SH-SY5Y (cell line): Measurements from ENCODE around the gene ANKDD1A.

Experiments used
- GATA2 ChIP-seq: IDR thresholded peaks from 2 replicates; pipeline ENCODE4 v1.6.1; 2011; ENCODE audit warnings: mild to moderate bottlenecking, low read depth, low read length
- GATA3 ChIP-seq: IDR thresholded peaks from 2 replicates; pipeline ENCODE4 v1.6.1; 2011; ENCODE audit warnings: low read depth, mild to moderate bottlenecking, low read length, moderate library complexity

The ANKDD1A gene

DNA sequence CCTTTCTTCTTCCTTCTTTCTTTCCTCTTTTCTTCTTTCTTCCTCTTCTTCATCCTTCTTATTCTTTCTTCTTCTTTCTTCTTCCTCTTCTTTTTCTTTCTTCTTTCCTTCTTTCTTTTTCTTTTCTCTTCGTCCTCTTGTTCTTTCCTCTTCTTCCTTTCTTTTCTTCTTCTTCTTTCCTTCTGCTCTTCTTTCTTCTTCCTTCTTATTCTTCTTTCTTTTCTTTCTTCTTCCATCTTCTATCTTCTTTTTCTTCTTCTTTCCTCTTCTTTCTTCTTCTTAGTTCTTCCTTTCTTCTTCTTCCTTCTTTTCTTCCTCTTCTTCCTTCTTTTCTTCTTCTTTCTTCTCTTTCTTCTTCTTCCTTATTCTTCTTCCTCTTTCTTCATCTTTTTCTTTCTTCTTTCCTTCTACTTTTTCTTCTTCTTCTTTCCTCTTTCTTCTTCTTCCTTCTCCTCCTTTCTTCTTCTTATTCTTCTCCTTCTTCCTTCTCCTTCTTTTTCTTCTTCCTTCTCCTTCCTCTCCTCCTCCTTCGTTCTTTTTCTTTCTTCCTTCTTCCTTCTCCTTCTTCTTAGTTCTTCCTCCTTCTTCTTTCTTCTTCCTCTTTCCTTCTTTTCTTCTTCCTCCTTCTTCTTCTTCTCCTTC, 40.2 kb downstream of the ANKDD1A start:
- TF ChIP-seq GATA2 (no peak), GATA3 (no peak)

DNA sequence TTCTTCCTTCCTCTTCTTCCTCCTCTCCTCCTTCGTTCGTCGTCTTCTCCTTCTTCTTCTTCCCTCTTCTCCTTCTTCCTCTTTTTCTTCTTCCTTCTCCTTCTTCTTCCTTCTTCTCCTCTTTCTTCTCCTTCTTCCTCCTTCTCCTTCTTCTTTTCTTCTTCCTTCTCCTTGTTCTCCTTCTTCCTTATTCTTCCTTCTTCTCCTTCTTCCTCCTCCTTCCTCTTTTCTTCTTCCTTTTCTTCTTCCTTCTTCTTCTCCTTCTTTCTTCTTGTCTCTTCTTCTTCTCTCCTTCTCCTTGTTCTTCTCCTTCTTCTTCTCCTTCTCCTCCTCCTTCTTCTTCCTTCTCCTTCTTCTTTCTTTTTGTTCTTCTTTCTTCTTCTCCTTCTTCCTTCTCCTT, 42.7 kb downstream of the ANKDD1A start:
- TF ChIP-seq GATA3 (no peak), GATA2 (no peak)

DNA sequence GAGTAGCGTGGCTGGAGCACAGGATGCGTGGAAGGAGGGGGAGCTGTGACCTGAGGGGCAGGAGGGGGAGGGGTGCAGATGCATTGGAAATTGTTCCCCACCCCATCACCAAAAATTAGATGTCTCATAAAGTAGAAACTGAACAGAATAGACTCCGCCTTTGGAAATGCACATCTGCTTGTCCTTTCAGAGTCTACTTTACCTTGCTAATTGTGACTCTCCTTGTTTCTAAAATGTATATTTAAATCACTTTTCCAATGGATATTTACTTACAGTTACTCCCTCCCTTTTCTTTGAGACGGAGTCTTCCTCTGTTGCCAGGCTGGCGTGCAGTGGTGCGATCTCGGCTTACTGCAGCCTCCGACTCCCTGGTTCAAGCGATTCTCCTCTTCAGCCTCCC, 47.4 kb downstream of the ANKDD1A start:
- no peak for TF ChIP-seq GATA3
- no peak for TF ChIP-seq GATA2

DNA sequence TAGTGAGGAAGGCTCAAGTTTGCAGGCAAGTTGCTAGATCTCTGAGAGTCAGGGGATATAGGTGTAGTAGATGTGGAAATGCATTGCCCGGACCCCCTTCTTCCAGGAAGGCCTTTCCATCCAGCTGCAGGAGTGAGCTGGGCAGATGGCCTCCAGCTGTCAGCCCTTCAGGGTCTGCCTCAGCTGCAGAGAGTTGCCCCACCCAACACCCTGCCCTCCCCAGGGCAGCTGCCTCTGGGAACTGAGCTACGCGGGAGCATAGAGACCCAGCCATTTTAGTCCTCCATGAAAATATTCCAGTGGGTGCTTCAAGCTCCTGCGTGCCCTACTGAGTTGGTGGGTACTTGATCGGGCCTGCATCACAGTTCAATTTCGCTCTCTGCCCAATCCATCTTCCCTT, 48.5 kb downstream of the ANKDD1A start:
- TF ChIP-seq GATA2 (no peak), GATA3 (no peak)

DNA sequence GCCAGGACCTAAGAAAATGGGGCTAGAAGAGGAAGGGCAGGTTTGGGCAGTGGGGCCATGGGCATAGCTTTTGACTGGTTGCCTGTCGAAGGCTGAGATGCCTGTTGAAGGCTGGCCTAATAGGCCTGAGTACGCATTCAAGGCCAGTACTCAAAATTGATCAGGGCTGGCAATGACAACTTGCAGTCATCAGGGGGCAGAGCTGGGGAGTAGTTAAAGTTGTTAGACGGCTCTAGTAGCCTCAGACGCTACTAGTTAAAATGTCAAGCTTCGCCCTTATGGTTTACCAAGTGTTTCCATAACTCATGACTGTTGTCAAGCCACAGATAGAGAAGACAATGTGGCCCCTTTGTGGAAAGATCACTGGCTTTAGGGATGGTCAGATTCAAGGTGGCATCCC, 49.3 kb downstream of the ANKDD1A start:
- TF ChIP-seq GATA2 = no peak
- no peak for TF ChIP-seq GATA3

DNA sequence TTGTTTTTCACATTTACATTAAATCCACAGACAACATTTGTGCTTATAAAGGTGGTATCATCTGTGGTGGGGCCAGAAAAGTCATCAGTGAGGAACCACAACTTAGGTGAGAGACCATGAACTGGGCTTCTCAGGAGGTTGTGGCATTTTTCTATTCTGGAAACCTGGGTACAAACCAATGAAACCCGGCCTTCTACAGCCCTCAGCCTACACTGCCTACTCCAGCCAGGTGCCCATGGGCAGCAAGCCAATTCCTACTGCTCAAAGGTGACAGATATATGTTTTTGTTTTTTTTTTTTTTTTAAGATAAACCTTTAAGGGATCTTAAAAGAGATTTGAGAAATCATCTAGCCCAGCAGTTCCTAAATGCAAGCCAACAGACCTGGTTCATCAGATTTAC, 57.7 kb downstream of the ANKDD1A start:
- TF ChIP-seq GATA2 = no peak
- no peak for TF ChIP-seq GATA3

DNA sequence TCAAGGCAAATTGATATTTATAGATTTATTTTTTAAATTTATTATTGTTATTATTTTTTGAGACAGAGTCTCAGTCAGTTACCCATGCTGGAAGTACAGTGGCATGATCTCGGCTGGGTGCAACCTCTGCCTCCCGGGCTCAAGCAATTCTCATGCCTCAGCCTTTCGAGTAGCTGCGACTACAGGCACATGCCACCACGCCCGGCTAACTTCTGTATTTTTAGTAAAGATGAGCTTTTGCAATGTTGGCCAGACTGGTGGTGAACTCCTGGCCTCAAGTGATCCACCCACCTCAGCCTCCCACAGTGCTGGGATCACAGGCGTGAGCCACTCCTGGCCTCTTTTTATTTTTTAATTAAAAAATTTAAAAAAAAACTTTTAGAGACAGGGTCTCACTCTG, 59.0 kb downstream of the ANKDD1A start:
- TF ChIP-seq GATA3 = no peak
- TF ChIP-seq GATA2 = no peak

DNA sequence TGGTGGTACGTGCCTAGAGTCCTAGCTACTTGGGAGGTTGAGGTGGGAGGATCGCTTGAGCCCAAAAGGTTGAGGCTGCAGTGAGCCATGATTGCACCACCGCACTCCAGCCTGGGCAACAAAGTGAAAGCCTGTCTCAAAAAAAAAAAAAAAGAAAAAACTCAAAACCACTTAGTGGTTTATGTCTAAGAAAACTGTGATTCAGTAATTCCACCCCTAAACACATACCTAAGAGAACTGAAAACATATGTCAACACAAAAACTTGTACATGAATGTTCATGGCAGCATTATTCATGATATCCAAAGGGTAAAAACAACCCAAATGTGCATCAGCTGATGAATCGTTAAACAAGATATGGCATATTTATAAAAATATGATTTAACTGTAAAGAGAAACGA, 63.7 kb downstream of the ANKDD1A start:
- no peak for TF ChIP-seq GATA3
- TF ChIP-seq GATA2 = no peak

DNA sequence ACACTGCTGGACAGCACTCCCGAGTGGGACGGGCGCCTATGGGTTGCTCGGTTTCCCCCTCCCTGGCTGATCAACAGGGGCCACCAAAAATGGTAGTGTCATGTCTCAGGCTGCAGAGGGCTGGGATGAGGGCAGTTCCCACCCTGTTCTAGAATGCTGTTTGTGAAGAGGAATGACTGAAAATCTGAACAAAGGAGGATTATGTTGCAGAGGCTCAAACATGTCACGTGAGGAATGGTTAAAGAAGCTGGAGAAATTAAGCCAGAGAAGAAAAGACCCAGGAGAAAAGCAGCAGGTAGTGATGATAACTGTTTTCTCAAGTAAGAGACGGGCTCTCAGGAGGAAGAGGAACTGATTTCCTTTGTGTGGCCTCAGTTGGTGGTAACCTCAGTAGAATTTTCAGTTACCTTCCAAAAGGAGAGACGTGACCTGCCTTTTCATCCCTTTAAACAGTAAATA, 67.6 kb downstream of the ANKDD1A start:
- TF ChIP-seq GATA3 (no peak), GATA2 (no peak)

DNA sequence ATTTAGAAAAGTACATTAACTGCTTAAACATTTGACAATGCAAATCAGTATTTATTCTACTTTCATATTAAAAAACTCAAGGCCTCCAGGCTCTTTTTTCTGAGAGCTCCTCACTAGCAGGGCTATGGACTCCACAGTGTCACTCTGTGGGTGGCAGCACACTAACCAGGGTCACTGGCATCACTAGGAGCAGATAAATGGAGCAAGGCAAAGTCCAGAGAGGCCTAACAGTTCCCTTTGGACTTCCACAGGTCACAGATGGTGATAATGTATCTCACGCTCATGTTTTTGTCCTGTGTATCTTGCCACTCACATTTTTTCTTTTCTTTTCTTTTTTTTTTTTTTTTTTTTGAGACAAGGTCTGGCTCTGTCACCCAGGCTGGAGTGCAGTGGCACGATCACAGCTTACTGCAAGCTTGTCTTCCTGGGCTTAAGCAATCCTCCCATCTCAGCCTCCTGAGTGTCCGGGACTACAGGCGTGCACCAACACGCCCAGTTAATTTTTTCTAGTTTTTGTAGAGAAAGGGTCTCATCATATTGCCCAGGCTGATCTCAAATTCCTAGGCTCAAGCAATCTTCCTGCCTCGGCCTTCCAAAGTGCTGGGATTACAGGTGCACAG, 70.2 kb downstream of the ANKDD1A start:
- TF ChIP-seq GATA3 = no peak
- no peak for TF ChIP-seq GATA2

DNA sequence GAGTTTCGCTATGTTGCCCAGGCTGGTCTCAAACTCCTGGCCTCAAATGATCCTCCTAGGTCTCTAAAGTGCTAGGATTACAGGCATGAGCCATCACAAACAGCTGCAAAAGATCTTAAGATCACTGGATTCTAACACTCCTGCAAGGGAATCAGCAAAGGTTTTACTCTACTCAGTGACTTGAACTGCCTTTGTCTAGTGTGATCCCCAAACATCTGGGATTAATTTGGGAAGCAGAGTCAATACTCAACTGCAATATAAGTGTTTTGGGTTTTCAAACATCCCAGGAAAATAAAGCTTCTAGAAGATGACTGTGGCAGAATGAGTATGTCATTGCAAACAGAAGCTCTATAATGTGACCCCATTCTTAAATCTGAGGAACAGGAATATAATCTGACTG, 70.8 kb downstream of the ANKDD1A start:
- TF ChIP-seq GATA3 (no peak), GATA2 (no peak)

DNA sequence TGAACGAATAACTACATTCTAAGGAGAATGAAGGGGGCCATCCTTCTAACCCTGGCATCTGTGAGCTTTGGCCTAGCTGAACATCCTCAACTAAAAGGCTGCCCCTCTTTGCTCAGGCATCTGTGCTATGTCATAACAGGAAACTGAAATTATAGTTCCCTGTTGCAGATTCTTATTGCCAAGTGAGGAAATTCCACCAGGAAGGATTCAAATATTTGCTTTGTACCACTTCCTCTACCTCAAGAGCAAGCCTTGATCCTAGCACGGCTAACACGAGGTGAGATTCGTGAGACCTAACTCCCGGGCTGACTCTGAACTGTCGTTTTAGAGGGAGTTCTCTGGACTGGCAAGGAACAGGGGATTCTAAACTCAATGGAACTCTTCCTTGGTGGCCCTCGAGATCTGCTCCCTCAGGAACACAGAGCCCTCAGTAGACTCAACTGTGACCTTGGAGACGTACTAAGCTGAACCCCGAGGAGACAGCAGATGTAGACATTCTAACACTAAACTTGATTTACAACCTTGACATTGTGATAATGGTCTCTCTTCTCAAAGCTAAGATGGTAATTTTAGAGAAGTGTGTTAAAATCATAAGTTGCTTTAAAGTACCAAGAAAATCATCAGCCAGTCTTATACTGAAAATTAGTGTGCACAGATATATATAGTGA, 73.8 kb downstream of the ANKDD1A start:
- TF ChIP-seq GATA2 = no peak

DNA sequence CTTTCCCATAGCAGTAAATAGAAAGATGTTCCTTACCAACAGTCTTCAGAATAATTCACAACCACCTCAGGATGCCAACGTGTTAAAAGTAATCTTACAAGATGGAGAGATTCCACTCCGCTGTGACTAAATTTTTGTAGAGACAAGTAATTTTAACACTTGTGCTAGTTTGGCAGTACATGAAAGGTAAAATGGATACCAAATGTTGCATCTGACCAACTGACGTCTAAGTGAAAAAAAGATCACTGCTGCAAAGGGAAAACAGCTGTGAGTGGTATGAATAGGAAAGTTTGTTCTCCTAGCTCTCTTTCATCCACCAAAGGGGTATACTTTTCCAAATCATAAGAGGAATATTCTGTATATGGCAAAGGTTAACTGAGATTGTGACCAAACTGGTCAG, 75.4 kb downstream of the ANKDD1A start:
- TF ChIP-seq GATA2 = no peak
- no peak for TF ChIP-seq GATA3

DNA sequence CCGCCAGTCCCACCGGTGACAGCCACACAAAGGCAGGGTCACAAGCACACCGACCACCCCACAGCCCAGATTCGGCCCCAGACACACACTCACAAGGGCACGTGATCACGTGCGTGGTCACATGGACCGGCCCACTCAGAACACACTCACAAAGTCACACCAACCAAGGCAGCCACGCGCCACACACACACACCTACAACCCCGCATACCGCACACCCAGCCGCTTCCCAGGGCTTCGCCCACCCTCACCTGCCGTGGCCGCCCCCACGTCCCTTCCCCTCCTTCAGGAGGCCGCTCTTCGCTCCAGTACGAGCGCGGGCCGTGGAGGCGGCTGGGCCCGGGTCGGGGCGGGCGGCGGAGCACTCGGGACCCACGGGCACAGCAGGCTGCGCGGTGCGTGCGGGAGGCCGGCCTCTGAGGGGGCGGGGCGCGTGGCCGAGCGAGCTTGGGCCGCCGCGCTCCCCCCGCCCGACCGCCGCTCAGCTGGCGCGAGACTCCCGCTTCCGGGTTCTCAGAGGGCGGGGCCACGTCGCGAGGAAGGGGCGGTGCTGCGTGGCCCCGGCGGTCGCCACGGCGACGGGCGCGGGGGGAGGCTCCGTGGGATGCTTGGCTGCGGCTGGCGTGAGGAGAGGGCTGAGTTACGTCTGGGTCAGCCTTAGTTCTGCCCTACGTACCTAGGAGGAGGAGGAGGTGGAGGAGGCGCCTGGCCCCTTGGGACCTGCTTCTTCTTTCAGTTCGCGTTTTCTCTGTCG, 77.9 kb downstream of the ANKDD1A start, which contains the start of gene SPG21:
Gene SPG21, minus strand, starts transcription at position 499 of the 752 bp plus-strand sequence. CDS start 6,345 bp downstream, outside the sequence.
- TF ChIP-seq GATA2 = no peak
- TF ChIP-seq GATA3 = no peak

DNA sequence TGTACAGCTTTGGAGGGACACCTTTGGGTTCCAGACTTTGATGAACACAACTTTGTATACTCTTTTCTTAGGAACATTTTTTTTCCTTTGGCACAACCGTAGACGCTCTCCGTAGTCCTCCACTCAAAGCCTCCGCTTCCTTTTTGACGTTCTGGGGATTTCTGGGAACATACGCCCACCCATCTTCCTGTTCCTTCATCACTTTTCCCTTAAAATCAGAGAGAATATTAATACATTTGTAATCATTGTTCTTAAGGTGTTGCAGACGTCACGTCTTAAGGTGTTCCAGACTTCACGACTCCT, 78.4 kb downstream of the ANKDD1A start:
- TF ChIP-seq GATA2 (no peak), GATA3 (no peak)
